ENCODE measurements around the gene SLC43A3.

GRCh38 chr11:57440744-57441414, 14.0 kb upstream of the SLC43A3 start:
- no peak for TF ChIP-seq CTCF (conservative IDR thresholded peaks at IDR 0.05; ENCODE audit: low read length)
- TF ChIP-seq EZH2phosphoT487 (IDR thresholded peaks at IDR 0.05; ENCODE audit: borderline replicate concordance, low read depth, low read length) = no peak
